ENCODE measurements around the gene SORCS2.

DNA sequence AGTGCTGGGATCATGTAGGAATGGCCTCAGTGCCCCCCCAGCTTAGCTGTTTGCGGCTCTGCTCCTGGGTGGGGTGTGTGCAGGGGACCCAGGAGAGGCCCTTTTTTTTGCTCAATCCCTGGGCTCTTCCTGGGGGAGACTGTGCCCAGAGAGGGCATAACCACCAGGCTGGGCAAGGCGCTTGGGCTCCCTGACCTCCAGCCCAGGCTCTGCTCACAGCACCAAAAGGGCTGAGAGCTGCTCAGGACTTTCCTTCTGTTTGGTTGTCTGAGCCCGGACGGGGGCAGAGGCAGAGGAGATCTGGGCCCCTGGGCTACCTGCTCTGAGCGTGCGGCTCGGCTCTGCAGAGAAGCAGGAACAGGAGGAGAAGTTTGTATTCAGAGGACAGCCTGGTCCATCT, 177.7 kb downstream of the SORCS2 start:
- no peak for TF ChIP-seq POLR2AphosphoS5 (IDR thresholded peaks at IDR 0.05; ENCODE audit: borderline replicate concordance, low read depth, low read length)
- no peak for TF ChIP-seq EZH2 (IDR thresholded peaks at IDR 0.05)
- TF ChIP-seq FOXP2 (optimal IDR thresholded peaks at IDR 0.05; ENCODE audit: control extremely low read depth, extremely low read length, insufficient read depth): no peak

All from SK-N-MC (cell line).